ENCODE data around the gene FOXJ3.

FOXJ3 gene

DNA sequence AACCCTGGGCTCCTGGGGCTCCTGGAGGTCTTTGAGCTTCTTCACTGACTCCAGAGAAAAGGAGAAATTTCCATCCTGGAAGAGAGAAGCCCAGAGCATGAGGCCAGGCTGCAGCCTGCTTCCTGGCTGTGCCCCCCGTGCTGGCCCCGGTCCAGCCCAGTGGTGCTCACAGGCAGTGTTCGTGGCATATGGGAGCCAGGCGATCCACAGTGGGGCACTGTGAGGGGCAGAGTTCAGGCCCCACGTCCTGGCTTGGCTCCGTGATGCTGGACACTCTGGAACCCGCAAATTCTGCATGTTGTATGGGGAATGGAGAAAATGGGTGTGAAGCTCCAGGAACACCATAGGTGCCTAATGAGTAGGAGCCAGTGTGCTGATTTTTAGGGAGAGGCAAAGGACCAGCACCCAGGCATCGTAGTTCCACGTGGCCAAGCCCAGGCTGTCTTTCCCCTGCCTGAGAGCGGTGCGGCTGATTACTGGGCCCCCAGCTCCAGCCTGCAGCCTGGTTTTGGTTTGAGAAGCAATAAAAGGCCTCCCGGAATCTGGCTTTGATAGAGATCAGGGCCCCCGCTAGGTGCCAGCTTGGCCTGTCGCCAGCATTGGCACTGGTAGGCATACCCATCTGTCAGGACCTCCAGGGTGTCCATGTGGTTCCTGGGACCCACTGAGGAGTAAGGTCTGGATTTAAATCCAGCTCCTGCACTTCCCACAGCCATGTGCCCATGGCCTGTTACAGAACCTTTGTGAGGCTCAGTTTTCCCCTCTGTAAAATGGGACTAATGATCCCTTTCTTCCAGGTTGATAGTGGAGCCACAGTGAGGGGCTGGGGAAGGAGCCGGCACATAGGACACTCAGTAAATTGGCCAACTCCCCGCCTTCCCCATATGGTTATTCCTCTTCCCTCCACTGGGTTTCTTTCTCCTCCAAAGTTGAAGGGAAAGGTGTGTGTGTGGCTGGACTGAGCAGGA, 171.2 kb downstream of the FOXJ3 start:
- no peak for DNase-seq (ENCODE audit: insufficient read length, low spot score)
- no peak for FAIRE-seq
- TF ChIP-seq, protein P1, sequence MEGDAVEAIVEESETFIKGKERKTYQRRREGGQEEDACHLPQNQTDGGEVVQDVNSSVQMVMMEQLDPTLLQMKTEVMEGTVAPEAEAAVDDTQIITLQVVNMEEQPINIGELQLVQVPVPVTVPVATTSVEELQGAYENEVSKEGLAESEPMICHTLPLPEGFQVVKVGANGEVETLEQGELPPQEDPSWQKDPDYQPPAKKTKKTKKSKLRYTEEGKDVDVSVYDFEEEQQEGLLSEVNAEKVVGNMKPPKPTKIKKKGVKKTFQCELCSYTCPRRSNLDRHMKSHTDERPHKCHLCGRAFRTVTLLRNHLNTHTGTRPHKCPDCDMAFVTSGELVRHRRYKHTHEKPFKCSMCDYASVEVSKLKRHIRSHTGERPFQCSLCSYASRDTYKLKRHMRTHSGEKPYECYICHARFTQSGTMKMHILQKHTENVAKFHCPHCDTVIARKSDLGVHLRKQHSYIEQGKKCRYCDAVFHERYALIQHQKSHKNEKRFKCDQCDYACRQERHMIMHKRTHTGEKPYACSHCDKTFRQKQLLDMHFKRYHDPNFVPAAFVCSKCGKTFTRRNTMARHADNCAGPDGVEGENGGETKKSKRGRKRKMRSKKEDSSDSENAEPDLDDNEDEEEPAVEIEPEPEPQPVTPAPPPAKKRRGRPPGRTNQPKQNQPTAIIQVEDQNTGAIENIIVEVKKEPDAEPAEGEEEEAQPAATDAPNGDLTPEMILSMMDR (IDR thresholded peaks at IDR 0.05; ENCODE audit: insufficient read depth, missing control alignments), result no peak

DNA sequence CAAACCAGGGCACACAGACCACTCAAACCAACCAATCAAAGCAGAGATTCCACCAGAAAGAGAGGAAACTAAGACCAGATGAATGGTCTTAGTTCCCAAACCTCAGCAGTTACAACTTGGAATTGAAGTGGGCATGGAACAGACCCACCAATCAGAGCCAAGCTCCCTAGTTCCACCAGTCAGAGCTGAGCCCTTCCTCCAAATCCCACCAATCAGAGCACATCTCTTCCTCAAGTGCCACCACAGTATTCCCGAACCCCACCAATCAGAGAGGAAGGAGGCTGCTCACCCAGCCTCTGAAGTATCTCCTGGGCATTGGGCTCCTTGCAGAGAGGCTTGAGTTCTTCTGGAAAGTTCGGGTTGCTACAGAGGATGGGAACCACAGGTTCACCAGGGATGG, 171.9 kb downstream of the FOXJ3 start:
- TF ChIP-seq, protein P1 (IDR thresholded peaks at IDR 0.05; ENCODE audit: insufficient read depth, missing control alignments), result no peak
- FAIRE-seq (no peak), DNase-seq (ENCODE audit: insufficient read length, low spot score) (no peak)

DNA sequence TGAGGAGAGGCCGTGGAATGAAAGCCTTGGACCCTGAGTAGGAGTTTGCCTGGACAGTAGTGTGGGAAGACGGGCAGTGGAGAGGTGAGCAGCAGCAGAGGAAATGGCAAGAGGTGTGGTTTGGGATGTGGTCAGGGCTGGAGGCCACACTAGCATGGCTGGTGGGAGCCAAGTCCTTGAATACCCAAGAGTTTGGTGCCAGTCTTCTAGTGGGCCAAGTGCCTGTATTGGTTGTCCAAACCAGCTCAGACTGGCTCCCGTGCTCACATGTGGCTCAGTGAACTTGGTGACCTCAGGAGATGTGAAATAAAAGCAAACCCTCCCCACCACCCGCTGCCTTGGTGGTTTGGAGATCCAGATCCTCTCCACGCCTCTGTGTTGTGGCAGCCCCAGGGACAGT, 172.9 kb downstream of the FOXJ3 start:
- TF ChIP-seq, protein P1 (IDR thresholded peaks at IDR 0.05; ENCODE audit: insufficient read depth, missing control alignments), result no peak
- DNase-seq (ENCODE audit: insufficient read length, low spot score) (no peak), FAIRE-seq (no peak)

DNA sequence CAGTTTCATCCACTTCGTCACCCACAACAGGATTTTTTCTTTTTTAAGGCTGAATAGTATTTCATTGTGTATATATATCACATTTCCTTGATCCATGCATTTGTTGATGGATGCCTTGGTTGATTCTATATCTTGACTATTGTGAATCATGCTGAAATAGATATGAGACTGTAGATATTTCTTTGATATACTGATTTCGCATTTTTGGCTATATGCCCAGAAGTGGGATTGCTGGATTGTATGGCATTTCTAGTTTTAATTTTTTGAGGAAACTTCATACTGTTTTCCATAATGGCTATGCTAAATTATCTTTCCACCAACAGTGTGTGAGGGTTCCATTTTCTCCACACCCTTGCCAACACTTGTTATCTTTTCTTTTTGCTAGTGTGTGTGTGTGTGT, 176.8 kb downstream of the FOXJ3 start:
- TF ChIP-seq, protein P1 (IDR thresholded peaks at IDR 0.05; ENCODE audit: insufficient read depth, missing control alignments), result no peak
- DNase-seq (ENCODE audit: insufficient read length, low spot score), result no peak
- FAIRE-seq, result no peak

DNA sequence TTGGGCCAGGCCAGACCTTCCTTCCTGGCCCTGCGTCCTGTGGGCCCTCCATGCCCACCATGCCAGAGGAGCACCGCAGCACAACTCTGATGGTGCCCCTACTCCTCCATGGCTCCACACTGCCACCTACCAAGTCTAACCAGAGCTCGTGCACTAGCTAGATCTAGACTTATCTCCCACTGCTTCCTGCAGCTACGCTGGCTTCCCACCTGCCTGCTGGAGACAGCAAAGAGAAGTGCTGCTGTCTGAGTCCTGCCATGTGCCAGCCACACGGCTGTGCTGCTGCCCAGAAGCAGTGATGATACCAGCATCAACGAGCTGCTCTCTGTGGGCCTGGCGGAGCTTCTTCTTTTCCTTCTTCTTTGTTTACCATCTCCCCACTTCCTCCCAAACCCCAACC, 177.4 kb downstream of the FOXJ3 start:
- no peak for FAIRE-seq
- TF ChIP-seq, protein P1 (IDR thresholded peaks at IDR 0.05; ENCODE audit: insufficient read depth, missing control alignments), result no peak
- no peak for DNase-seq (ENCODE audit: insufficient read length, low spot score)

DNA sequence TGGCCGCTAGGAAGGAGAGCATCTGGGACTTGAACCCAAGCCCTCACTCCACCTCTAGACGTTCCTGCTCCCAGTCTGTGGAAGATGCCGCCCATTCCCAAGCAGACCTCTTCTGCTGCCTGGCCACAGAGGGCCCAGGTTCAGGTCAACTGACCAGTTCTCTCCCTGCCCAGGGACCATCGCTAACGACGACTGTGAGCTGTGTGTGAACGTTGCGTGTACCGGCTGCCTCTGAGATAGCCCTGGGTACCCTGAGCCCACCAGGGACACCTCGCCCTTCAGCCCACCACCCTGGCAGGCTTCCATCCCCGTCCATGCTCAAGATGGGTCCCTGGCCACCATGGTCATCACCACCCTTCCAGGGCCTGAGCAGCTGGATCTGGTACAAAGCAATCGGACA, 179.7 kb downstream of the FOXJ3 start:
- FAIRE-seq, result no peak
- TF ChIP-seq, protein P1 (IDR thresholded peaks at IDR 0.05; ENCODE audit: insufficient read depth, missing control alignments), result no peak
- no peak for DNase-seq (ENCODE audit: insufficient read length, low spot score)

DNA sequence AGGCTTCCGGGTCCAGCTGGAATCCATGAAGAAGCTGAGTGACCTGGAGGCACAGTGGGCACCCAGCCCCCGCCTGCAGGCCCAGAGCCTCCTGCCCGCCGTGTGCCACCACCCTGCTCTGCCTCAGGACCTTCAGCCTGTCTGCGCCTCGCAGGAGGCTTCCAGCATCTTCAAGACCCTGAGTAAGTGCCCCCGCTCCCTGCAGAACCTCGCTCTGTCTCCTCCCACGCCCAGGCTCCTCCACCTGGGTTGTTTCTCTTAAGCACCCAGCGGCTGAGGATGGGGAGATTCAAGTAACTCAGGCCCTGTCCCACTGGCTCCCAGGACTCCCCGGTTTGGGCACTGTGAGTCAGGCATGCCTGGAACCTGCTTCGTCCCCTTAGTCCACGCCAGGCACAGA, 180.3 kb downstream of the FOXJ3 start:
- no peak for FAIRE-seq
- TF ChIP-seq, protein P1 (IDR thresholded peaks at IDR 0.05; ENCODE audit: insufficient read depth, missing control alignments), result no peak

More for the DNA sequence above, 180.3 kb downstream of the FOXJ3 start:
- DNase-seq (ENCODE audit: insufficient read length, low spot score), result no peak
